Measurements from ENCODE around the gene KIRREL3. TPM values are rescaled to one million over a fixed set of nuclear protein-coding genes. Genes with fewer than 3 reads are reported as not detected.
"Not testable (repeated sequence)": the region's sequence is repeated elsewhere in the genome, so short reads cannot be mapped to it uniquely, and the experiment has no call there.

Gene KIRREL3
- total RNA-seq, 1 donor from 2014 or later: not detected

GRCh38 chr11:126959700-126960099, 40.9 kb downstream of the KIRREL3 start:
- no peak for DNase-seq
- intact Hi-C loops (cut with micrococcal nuclease): no loop called here
- Mint-ChIP-seq H3K4me3 (no peak overlapping the region), H3K27ac (no peak overlapping the region), H3K9me3 (no peaks in the 10 kb centered on the region), H3K36me3 (ENCODE audit: low read depth) (no peaks in the 10 kb centered on the region), H3K27me3 (peaks cover 2% of the 10 kb centered on the region), H3K4me1 (no peaks in the 10 kb centered on the region)

GRCh38 chr11:126956635-126957034, 43.9 kb downstream of the KIRREL3 start:
- Mint-ChIP-seq H3K27ac (no peak overlapping the region), H3K4me3 (no peak overlapping the region), H3K4me1 (no peaks in the 10 kb centered on the region), H3K27me3 (peaks cover 2% of the 10 kb centered on the region), H3K9me3 (no peaks in the 10 kb centered on the region), H3K36me3 (ENCODE audit: low read depth) (no peaks in the 10 kb centered on the region)
- DNase-seq: no peak
- intact Hi-C loops (cut with micrococcal nuclease): no loop called here

DNA sequence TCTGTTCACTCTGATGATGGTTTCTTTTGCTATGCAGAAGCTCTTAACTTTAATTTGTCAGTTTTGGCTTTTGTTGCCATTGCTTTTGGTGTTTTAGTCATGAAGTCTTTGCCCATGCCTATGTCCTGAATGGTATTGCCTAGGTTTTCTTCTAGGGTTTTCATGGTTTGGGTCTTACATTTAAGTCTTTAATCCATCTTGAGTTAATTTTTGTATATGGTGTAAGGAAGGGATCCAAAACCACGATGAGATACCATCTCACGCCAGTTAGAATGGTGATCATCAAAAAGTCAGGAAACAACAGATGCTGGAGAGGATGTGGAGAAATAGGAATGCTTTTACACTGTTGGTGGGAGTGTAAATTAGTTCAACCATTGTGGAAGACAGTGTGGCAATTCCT, 48.0 kb downstream of the KIRREL3 start:
- H3K9me3 Mint-ChIP-seq; H3K36me3 Mint-ChIP-seq (ENCODE audit: low read depth); intact Hi-C loops (cut with micrococcal nuclease); H3K27ac Mint-ChIP-seq; H3K4me3 Mint-ChIP-seq; H3K4me1 Mint-ChIP-seq; H3K27me3 Mint-ChIP-seq; DNase-seq: not testable (repeated sequence)

DNA sequence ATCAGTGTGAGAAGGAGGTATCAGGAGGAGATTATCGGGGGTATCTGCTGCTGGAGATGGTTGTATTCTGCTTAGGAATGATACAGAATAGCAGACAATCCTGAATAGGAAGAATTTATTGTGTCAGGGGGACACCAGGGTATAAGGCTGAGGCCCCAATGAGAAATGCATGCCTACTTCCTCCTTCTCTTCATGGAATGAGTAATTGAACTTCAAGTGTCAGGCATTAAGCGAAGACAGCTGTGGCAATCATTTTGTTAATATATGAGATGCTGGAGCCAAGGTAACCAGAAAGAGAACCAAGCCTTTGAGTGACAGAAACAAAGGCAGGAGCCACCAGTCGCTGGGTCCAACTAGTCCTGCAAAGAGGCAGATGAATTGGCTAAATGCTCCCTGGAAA, 49.1 kb downstream of the KIRREL3 start:
- Mint-ChIP-seq H3K27me3 (peaks cover 2% of the 10 kb centered on the region), H3K27ac (no peak overlapping the region), H3K9me3 (no peaks in the 10 kb centered on the region), H3K4me1 (no peaks in the 10 kb centered on the region), H3K36me3 (ENCODE audit: low read depth) (no peaks in the 10 kb centered on the region), H3K4me3 (no peak overlapping the region)
- DNase-seq: no peak
- intact Hi-C loops (cut with micrococcal nuclease): no loop called here

- no peaks in the 10 kb centered on the region for H3K4me1 Mint-ChIP-seq
- no peak overlapping the region for H3K27ac Mint-ChIP-seq
- no peak overlapping the region for H3K4me3 Mint-ChIP-seq
- no peaks in the 10 kb centered on the region for H3K36me3 Mint-ChIP-seq (ENCODE audit: low read depth)
- no peaks in the 10 kb centered on the region for H3K9me3 Mint-ChIP-seq
- H3K27me3 Mint-ChIP-seq: no peaks in the 10 kb centered on the region
- DNase-seq: no peak
- intact Hi-C loops (cut with micrococcal nuclease): no loop called here
These were observed 51.3 kb downstream of the KIRREL3 start for GRCh38 chr11:126949066-126949891.

DNA sequence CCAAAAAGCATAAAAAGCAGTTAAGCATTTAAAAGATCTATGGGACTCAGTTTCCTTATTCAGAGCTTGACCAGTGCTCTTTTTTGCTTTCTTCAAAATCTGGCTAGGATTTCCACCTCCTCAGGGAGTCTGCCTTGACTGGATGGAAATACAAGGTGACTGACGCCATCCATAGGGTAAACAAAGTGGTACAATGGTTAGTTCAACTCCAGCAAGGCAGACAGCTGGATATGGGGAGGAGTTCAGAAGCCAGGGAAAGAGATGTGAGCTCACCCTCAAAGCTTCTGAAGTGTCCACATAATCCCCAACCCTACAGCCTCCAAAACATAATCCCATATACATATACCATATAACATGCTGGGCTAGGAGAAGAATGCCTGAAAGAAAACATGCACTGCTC, 52.0 kb downstream of the KIRREL3 start:
- no peak for DNase-seq
- H3K9me3 Mint-ChIP-seq: no peaks in the 10 kb centered on the region
- H3K4me1 Mint-ChIP-seq: no peaks in the 10 kb centered on the region
- no peak overlapping the region for H3K4me3 Mint-ChIP-seq
- no peaks in the 10 kb centered on the region for H3K36me3 Mint-ChIP-seq (ENCODE audit: low read depth)
- H3K27ac Mint-ChIP-seq: no peak overlapping the region
- no peaks in the 10 kb centered on the region for H3K27me3 Mint-ChIP-seq
- intact Hi-C loops (cut with micrococcal nuclease): no loop called here

DNA sequence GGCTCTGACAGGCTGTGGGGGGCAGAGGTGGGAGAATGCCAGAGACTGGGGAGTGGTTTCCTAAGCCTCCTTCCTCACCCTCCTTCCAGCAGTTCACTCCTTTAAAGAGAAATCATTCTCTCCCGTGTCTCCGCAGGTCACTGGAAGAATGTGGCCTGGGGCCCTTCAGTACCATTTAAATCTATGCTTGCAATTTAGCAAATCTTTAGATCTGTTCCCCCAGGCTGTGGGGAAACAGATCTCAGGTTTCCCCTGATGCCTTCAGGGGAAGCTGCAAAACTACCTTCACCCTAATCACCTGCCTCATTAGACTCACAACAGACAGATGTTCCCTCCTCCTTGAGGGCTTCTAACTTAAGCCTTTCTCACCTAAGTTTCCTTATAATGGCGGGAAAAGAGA, 55.3 kb downstream of the KIRREL3 start:
- no peaks in the 10 kb centered on the region for H3K36me3 Mint-ChIP-seq (ENCODE audit: low read depth)

DNA sequence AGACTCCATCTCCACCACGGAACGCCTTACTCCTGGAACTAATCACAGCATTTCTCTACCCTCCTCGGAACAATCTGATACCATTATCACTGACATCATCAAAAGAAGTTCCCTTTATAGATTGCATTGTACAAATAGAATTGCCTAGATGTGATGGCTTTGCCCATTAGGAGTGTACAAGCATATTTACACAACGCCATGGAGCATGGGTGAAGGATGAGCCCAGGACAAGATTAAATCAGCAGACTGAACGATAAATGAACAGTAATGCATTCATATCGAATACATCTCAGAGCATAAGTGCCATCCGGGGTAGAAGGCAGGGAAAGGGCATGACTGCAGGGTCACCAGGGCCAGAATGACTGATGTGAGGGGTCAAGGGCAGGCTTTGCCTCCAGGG, 57.3 kb downstream of the KIRREL3 start:
- no peak for DNase-seq
- Mint-ChIP-seq H3K36me3 (ENCODE audit: low read depth) (no peaks in the 10 kb centered on the region), H3K4me3 (no peak overlapping the region), H3K9me3 (no peaks in the 10 kb centered on the region), H3K4me1 (no peaks in the 10 kb centered on the region), H3K27ac (no peak overlapping the region), H3K27me3 (no peaks in the 10 kb centered on the region)
- intact Hi-C loops (cut with micrococcal nuclease): no loop called here

More for the DNA sequence above, 55.3 kb downstream of the KIRREL3 start:
- H3K9me3 Mint-ChIP-seq: no peaks in the 10 kb centered on the region
- H3K27ac Mint-ChIP-seq: no peak overlapping the region
- no peak overlapping the region for H3K4me3 Mint-ChIP-seq
- intact Hi-C loops (cut with micrococcal nuclease): no loop called here
- DNase-seq: no peak
- H3K4me1 Mint-ChIP-seq: no peaks in the 10 kb centered on the region
- no peaks in the 10 kb centered on the region for H3K27me3 Mint-ChIP-seq

DNA sequence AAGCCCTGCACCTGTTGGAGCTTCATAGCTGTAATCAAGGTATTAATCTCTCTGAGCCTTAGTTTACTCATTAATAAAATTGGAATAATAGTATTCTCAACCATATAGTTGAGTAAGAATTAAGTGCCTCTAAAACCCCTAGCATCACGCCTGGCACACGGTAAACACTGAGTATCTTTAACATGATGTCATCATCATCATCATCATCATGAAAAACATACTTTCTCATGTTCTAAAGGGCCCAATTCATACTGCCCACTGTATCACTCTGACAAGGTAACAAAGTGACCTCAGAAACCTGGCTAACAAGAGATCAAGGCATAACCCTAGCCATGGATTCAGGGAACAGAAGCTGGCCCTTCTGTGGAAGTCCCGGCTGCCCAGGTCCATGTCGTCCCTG, 58.4 kb downstream of the KIRREL3 start:
- no peaks in the 10 kb centered on the region for H3K9me3 Mint-ChIP-seq
- intact Hi-C loops (cut with micrococcal nuclease): no loop called here
- H3K36me3 Mint-ChIP-seq (ENCODE audit: low read depth): no peaks in the 10 kb centered on the region
- no peaks in the 10 kb centered on the region for H3K27me3 Mint-ChIP-seq
- no peak overlapping the region for H3K4me3 Mint-ChIP-seq
- no peak overlapping the region for H3K27ac Mint-ChIP-seq
- no peak for DNase-seq
- no peaks in the 10 kb centered on the region for H3K4me1 Mint-ChIP-seq

DNA sequence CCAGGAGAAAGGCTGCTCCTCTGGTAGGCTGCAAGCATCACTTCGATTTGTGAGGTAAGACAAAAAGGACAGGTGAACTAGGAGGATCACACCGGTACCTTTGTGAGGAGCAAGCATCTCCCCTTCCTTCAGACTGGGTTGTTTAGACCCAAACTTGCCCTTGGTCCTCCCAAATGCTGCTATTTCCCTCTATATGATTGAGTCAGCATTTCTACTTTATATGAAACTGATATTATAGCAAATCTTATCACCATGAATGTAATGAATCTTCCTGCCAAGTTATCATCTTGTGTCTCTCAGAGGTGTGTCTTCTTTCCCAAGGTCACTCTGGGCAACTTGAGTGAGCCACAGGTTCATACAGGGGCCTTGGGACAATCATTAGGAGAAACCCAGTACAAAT, 61.0 kb downstream of the KIRREL3 start:
- no peaks in the 10 kb centered on the region for H3K27me3 Mint-ChIP-seq
- intact Hi-C loops (cut with micrococcal nuclease): no loop called here
- H3K36me3 Mint-ChIP-seq (ENCODE audit: low read depth): no peaks in the 10 kb centered on the region
- H3K4me1 Mint-ChIP-seq: no peaks in the 10 kb centered on the region
- no peaks in the 10 kb centered on the region for H3K9me3 Mint-ChIP-seq
- H3K27ac Mint-ChIP-seq: no peak overlapping the region
- no peak for DNase-seq
- no peak overlapping the region for H3K4me3 Mint-ChIP-seq

DNA sequence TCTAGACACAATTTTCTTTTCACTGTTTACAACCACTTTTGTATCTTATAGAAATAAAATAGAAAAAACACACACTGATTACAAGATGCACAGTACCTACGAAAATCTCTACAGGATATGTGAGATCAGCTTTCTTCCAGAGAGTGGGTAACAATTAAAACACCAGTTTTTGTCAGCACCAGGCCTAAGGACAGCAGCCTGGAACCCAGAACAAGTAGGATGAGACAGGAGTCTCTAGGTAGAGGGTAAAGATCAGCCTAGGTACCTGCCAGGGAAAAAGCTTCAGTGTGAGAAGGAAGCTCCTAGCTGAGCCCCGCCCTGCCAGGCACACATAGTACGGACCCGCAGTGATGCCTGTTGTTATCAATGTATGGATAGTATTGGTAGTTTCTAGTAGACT, 61.9 kb downstream of the KIRREL3 start:
- no peak for DNase-seq
- no peak overlapping the region for H3K4me3 Mint-ChIP-seq
- no peaks in the 10 kb centered on the region for H3K27me3 Mint-ChIP-seq
- H3K4me1 Mint-ChIP-seq: no peaks in the 10 kb centered on the region
- H3K9me3 Mint-ChIP-seq: no peaks in the 10 kb centered on the region
- intact Hi-C loops (cut with micrococcal nuclease): no loop called here
- H3K27ac Mint-ChIP-seq: no peak overlapping the region
- H3K36me3 Mint-ChIP-seq (ENCODE audit: low read depth): no peaks in the 10 kb centered on the region

GRCh38 chr11:126930091-126930841, 70.3 kb downstream of the KIRREL3 start:
- Mint-ChIP-seq H3K27me3 (no peaks in the 10 kb centered on the region), H3K9me3 (no peaks in the 10 kb centered on the region), H3K4me3 (no peak overlapping the region), H3K27ac (no peak overlapping the region), H3K4me1 (no peaks in the 10 kb centered on the region), H3K36me3 (ENCODE audit: low read depth) (no peaks in the 10 kb centered on the region)
- DNase-seq: no peak
- intact Hi-C loops (cut with micrococcal nuclease): no loop called here

DNA sequence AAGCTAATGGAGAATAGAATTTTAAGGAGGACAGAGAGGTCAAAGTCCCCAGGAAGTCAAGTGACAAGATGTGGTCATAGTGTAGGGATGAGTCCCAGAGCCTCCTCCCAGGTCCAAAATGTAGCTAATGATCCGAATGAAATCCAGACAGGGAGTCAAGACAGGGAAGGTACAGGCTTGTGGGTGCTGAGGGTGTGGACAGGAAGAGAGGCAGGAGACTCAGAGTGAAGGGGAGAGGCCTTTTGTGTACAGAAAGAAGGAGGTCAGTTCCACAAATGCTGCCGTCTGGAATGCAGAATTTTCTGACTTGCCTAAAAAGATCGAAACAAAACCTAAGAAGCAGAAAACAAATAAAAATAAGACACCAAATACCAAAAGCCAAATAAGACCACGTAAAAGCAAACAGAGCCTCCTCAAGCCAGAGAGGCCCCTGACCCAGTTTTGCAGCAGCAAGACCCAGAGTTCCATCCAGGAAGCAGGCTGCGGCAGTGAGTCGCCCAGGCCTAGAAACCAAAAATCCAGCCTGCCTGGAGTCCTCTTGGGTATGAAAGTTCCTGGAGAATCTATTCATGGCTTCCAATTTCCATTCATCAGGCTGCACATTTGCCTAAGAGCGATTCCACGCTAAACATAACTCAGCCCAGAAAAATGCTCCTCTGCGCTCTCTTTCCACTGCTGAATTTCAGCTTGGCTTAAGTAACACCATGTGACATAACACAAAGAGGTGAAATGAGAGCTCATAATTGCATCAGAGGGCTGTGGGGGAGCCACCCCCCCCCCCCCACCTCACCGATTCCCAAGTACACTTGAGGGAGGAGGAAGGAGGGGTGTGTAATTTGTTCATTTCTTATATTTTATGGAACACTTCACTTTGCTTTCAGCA, 71.2 kb downstream of the KIRREL3 start:
- Mint-ChIP-seq H3K27me3 (no peaks in the 10 kb centered on the region), H3K27ac (no peak overlapping the region), H3K4me1 (no peaks in the 10 kb centered on the region), H3K9me3 (no peaks in the 10 kb centered on the region), H3K4me3 (no peak overlapping the region), H3K36me3 (ENCODE audit: low read depth) (no peaks in the 10 kb centered on the region)
- intact Hi-C loops (cut with micrococcal nuclease): no loop called here
- no peak for DNase-seq

DNA sequence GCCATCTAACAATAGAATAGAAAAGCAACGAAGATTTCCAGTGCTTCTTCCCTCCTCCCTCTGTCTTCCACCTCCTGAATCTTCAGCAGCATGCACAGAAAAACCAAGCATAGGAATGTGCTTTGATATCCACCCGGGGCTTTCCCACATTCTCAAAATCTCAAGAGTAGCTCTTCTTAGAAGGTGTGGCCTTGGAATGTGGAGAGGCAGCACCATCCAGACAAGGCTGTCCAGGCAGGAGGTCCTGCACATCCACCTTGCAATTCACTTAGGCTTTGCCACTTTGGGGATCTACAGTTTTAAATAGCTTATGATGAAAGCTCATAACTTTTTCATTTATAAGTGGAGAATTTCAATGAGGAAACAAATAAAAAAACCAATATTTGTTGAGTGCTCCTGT, 72.9 kb downstream of the KIRREL3 start:
- Mint-ChIP-seq H3K4me1 (no peaks in the 10 kb centered on the region), H3K27me3 (no peaks in the 10 kb centered on the region), H3K9me3 (no peaks in the 10 kb centered on the region), H3K36me3 (ENCODE audit: low read depth) (no peaks in the 10 kb centered on the region), H3K27ac (no peak overlapping the region), H3K4me3 (no peak overlapping the region)
- intact Hi-C loops (cut with micrococcal nuclease): no loop called here
- DNase-seq: no peak

Measured in activated CD4-positive, alpha-beta T cell treated with anti-CD3 and anti-CD28 coated beads, Interleukin-2, amount 10 ng/mL, durations not matched to agents 24 days and 14 days (primary cell).